Lower lobe of right lung (tissue), 2 donors: ENCODE measurements around the gene AUTS2. TPM values are rescaled to one million over a fixed set of nuclear protein-coding genes. Genes with fewer than 3 reads are reported as not detected.

ENCODE experiments used
- ATAC-seq, 2 donors: fragments of 200-7000 bp; cut with Tn5 transposase; one replicate each; pipeline ENCODE4 v1.9.1; 2020 to 2022; ENCODE audit warnings: mild to moderate bottlenecking in 2 of 2, moderate library complexity in 2 of 2
- DNase-seq: peaks from one replicate; pipeline ENCODE4 v3.0.0-alpha.2; 2020
- H3K27ac ChIP-seq: fragments of 200-600 bp; one replicate; pipeline ENCODE4 v1.8.0; 2022
- H3K27me3 ChIP-seq: fragments of 200-600 bp; one replicate; pipeline ENCODE4 v1.8.0; 2022; ENCODE audit warnings: low read depth
- H3K36me3 ChIP-seq: fragments of 200-600 bp; one replicate; pipeline ENCODE4 v1.8.0; 2022; ENCODE audit warnings: mild to moderate bottlenecking
- H3K4me1 ChIP-seq: fragments of 200-600 bp; one replicate; pipeline ENCODE4 v1.8.0; 2022
- H3K4me3 ChIP-seq: fragments of 200-600 bp; one replicate; pipeline ENCODE4 v1.8.0; 2022; ENCODE audit warnings: mild to moderate bottlenecking
- H3K9me3 ChIP-seq: fragments of 200-600 bp; one replicate; pipeline ENCODE4 v1.8.0; 2022
- CTCF ChIP-seq: fragments of 200-600 bp; IDR thresholded peaks from one replicate; pipeline ENCODE4 v1.8.0; 2022; ENCODE audit warnings: antibody characterized with exemption, mild to moderate bottlenecking
- intact Hi-C: fragments of 100-400 bp; cut with DNase I; formaldehyde crosslinking; loops from one replicate; pipeline ENCODE4 v1.11.0; 2022
- total RNA-seq: library from RNA; stranded (reverse); fragmentation: NEBNext Ultra II Directional; extraction: Animal tissue kit (Norgen Biotek cat#: 25700); gene quantifications from one replicate; pipeline ENCODE4 v1.2.1, GENCODE V29; 2021
- donor health status: DM: no; HTN: yes; CAD: no; lungs with severe emphysema.

The AUTS2 gene
- total RNA-seq, 1 donor from 2014 or later, result 45.7 TPM

- no peak for DNase-seq
- TF ChIP-seq CTCF, result no peak
- intact Hi-C loops, result no loop called here
- H3K27ac ChIP-seq, result no peak overlapping the region
- no peaks in the 10 kb centered on the region for H3K36me3 ChIP-seq
- H3K9me3 ChIP-seq, result no peaks in the 10 kb centered on the region
- H3K27me3 ChIP-seq, result peaks cover 3% of the 10 kb centered on the region
- no peak for ATAC-seq
- no peak overlapping the region for H3K4me3 ChIP-seq
- H3K4me1 ChIP-seq, result peaks cover 2% of the 10 kb centered on the region
These were observed 1236.1 kb downstream of the AUTS2 start for GRCh38 chr7:70834424-70834823.

GRCh38 chr7:70835658-70836057 is 1237.4 kb downstream of the AUTS2 start:
- Histone ChIP-seq H3K4me3 (no peak overlapping the region), H3K9me3 (no peaks in the 10 kb centered on the region), H3K27ac (no peak overlapping the region), H3K36me3 (no peaks in the 10 kb centered on the region), H3K27me3 (no peaks in the 10 kb centered on the region), H3K4me1 (no peaks in the 10 kb centered on the region)
- no peak for TF ChIP-seq CTCF
- ATAC-seq (no peak), DNase-seq (no peak)
- intact Hi-C loops, result no loop called here

- intact Hi-C loops, result no loop called here
- Histone ChIP-seq H3K4me3 (no peak overlapping the region), H3K4me1 (no peaks in the 10 kb centered on the region), H3K27me3 (no peaks in the 10 kb centered on the region), H3K9me3 (no peaks in the 10 kb centered on the region), H3K27ac (no peak overlapping the region), H3K36me3 (no peaks in the 10 kb centered on the region)
- TF ChIP-seq CTCF, result no peak
- no peak for DNase-seq
- ATAC-seq, result no peak
These were observed 1238.0 kb downstream of the AUTS2 start for GRCh38 chr7:70836279-70836678.

GRCh38 chr7:70836946-70837345 is 1238.7 kb downstream of the AUTS2 start:
- intact Hi-C loops, result no loop called here
- no peak for TF ChIP-seq CTCF

GRCh38 chr7:70837589-70837988 is 1239.3 kb downstream of the AUTS2 start:
- Histone ChIP-seq H3K27me3 (no peaks in the 10 kb centered on the region), H3K36me3 (no peaks in the 10 kb centered on the region), H3K4me3 (no peak overlapping the region), H3K9me3 (no peaks in the 10 kb centered on the region), H3K27ac (no peak overlapping the region), H3K4me1 (no peaks in the 10 kb centered on the region)
- DNase-seq, result no peak
- peak in 1 of 2 donors; percentile 27 for ATAC-seq
- intact Hi-C loops, result no loop called here
- no peak for TF ChIP-seq CTCF

More at GRCh38 chr7:70836946-70837345, 1238.7 kb downstream of the AUTS2 start:
- no peak overlapping the region for H3K27ac ChIP-seq
- no peaks in the 10 kb centered on the region for H3K4me1 ChIP-seq
- ATAC-seq (no peak), DNase-seq (no peak)
- H3K36me3 ChIP-seq, result no peaks in the 10 kb centered on the region
- no peaks in the 10 kb centered on the region for H3K27me3 ChIP-seq
- H3K9me3 ChIP-seq, result no peaks in the 10 kb centered on the region
- H3K4me3 ChIP-seq, result no peak overlapping the region
